HG03442 (cell line): Measurements from ENCODE around the gene ISM1.
A peak's percentile ranks its signal among the peaks of the same experiment; 100 is the strongest.

Experiments
- ATAC-seq: cut with Tn5 transposase; IDR thresholded peaks from one replicate; pipeline ENCODE4 v1.9.1; 2021; ENCODE audit warnings: mild to moderate bottlenecking, moderate library complexity; ENCODE audit not compliant: unreplicated experiment

The ISM1 gene

DNA sequence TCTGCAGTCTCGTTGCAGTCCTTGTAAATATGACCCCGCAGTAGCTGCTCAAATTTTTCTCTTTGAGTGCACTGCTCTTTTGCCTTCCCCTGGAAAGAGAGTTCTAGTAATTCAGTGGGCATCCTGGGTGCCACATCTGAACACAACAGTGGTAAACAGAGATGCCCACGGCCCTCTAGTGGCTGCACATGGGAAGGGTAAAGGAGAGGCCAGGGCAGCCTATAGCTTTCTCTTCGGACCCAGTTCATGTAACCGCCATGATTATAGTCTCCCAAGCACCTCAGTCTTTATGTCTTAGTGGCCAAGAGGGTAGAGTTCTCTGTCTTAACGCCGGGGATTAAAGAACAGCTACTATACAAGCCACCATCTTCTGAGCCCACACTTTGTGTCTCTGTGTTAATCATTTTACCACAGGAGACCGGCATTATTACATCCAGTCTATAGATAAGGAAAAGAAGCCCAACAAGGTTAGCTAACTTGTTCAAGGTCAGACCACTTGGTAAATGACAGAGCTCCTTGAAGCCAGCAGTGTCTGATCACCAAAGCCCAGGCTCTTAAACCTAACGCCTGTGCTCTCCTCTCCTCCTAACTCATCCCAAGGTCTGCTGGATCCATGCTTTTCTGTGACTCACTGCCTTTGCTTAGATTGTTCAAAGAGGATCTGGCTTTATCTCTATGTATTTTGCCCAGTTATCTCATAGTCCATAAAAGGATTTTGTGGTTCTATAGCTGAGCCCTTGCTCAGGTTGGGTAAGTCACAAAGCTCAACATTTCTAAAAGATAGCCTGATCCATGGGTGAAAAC lies 81.8 kb downstream of the ISM1 start:
- ATAC-seq, result peak; percentile 87

DNA sequence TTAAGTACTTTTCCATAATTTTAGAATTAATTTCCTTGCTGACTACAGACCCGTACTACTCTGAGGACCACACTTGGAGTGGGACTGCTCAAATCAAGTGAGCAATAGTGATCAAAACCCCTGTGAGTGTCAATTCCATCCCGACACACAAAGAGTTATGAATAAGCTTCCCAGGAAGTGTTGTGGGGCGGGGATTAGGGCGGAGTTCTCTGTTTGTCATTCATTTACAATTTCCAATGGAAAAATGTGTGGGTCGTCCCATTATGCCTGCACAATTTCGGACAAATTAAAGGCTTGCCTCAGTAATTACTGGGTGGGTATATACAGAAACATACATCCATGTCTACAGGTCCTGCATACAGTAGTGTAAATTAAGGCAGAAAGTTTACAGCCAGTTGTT lies 84.2 kb downstream of the ISM1 start:
- ATAC-seq, result no peak

DNA sequence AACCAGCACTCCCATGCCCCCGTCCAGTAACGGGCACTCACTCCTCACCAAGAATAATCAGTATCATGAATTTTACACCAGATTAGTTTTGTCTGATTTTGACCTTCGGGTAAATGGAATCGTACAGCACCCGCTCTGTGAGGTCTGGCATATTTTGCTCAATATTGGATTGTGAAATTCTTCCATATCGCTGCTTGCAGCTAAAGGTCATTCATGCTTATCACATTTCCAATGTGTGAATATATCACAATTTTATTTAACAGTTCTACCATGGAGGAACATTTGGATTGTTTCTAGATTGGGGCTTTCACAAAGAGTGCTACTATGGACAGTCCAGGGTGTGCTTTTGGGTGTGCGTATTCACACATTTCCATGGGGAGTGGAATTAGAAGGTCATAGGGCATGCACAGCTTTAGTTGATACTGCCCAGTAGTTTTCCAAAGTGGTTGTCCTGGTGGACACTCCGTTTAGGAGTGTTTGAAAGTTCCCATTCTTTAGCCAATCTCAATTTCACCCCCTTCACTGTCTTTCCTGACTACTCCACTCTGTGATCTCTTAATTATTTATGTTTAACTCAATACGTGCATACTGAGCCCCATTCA lies 86.6 kb downstream of the ISM1 start:
- no peak for ATAC-seq

DNA sequence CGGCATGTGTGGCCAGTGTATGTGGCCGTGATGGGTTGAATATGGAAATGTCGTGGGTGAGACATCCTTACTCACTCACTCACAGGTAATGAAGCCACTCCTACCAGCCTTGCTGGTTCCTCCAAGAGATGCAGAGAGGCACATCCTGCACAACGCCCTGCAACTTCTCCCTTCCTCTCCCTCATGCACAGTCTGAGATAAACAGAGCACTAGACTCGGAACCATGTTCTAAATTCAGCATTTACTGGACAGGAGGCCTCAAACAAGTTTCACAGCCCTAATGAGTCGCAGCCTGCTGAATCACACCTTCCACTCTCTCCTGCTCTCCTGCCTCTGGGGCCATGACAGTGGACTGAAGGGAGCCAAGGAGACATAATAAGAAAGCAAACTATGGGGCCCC lies 91.2 kb downstream of the ISM1 start:
- no peak for ATAC-seq

DNA sequence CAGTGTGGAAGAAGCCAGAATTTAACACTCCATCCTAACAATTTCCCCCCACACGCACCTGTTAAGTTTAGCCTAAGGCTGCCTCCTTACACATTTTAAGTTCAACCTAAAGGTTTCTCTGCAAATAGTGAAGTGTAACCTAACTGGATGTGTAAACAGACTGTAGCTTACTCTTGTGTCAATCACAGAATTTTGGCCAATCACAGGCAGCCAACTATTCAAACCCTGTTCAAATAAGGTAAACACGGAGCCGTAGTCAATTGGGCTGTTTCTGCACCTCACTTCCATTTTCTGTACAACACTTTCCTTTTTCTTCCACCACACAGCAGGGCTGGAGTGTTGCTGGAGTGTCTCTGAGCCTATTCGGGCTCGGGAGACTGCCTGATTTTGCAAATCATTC lies 92.1 kb downstream of the ISM1 start:
- no peak for ATAC-seq

DNA sequence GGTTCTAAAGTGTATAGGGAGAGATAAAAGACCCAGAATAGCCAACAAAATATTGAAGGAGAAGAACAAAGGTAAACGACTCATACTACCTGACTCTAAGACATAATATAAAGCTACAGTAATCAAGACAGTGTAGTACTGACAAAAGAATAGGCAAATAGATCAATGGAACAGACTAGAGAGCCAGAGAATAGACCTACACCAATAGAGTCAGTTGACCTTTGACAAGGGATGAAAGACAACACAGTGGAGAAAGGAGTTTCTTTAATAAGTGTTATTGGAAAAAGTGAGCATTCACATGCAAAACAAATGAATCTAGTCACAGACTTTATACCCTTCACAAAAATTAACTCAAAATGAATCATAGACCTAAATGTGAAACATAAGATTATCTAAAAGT lies 96.4 kb downstream of the ISM1 start:
- ATAC-seq, result no peak

DNA sequence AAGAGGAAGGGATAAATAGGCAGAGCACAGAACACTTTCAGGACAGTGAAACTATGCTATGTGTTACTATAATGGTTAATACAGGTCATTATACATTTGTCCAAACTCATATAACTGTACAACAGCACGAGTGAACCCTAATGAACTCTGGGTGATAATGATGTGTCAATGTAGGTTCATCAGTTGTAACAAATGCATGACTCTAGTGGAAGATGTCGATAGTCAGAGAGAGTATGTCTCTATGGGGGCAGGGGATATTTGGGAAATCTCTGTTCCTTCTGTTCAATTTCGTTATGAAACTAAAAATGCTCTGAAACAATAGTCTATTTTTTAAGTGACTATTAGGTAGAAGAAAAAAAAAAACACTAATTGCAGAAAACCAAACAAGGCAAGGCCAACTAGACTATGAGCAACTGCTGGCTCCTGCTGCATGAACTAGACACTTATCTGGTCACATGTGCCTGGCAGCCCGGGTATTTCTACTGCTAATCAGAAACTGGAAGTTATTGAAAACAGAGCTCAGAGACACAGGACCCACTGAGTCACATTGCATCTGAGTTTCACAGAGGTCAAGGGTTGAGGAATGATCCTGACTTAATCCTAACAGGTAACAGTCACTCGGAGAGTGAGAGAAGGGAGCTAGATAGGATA lies 97.9 kb downstream of the ISM1 start:
- no peak for ATAC-seq

DNA sequence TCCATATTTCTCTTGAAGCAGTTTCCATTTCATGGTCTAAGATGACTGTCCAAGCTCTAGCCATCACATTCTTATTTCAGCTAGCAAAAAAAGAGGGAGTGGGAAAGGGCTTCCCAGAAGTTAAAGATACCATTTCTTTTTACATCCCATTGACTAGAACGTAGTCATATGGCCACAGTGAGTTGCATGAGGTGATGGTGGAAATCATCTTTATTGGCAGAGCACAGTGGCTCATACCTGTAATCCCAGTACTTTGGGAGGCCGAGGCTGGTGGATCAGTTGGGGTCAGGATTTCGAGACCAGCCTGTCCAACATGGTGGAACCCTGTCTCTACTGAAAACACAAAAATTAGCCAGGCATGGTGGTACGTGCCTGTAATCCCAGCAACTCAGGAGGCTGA lies 99.6 kb downstream of the ISM1 start:
- ATAC-seq, result no peak

DNA sequence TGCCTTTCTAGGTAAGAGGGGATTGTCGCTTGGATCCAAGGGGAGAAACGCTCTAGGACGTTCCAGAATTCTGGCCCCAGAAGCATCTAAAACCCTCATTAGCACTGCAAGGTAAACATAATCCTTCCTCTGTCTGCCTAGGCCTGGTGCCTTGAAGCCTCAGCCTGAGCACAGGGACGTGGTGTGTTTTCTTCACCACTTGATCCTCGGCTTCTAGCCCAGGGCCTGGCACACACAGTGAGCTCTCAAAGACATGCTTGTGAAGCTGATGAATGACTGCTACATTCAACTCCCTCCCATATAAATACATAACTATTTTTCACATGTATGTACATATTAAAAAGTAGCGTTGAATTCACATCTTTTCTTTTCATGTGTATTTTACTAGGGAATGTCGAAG lies 100.3 kb downstream of the ISM1 start:
- ATAC-seq, result no peak

DNA sequence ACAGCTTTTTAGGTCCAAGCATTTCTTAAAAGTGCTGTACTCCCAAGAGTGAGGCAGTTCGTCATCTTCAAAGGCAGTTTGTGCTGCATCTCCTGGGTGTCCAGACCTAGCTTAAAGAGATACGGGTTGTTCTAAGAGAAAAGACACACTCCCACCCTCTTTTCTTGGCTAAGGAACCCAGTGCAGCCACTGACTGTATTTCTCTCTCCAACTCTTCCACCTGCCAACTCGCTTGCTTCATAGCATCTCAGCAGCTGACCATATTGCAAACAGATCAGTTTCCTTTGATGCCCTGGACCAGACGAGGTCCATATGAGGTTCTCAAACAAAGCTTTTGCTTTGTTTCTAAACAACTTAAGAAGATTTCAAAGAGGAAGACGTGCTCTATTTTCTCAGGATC lies 101.1 kb downstream of the ISM1 start:
- no peak for ATAC-seq

DNA sequence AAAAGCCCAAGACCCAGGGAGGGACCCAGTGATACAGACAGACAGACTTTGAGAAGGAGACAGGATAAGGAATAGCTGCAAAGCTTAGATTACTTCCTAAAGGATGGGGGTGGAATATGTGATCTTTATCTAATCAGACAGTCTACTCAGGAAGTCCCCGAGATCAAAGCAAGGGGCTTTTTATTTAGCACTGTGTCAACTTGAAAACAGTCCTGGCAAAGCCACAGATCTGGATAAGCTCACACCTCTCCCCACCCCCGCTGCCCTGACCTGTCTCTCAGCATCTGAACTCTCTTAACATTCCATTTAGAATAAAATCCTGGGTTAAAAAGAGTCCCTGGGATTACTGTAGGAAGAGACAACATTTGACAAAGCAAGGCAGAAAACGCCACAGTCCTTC lies 101.5 kb downstream of the ISM1 start:
- ATAC-seq, result no peak

DNA sequence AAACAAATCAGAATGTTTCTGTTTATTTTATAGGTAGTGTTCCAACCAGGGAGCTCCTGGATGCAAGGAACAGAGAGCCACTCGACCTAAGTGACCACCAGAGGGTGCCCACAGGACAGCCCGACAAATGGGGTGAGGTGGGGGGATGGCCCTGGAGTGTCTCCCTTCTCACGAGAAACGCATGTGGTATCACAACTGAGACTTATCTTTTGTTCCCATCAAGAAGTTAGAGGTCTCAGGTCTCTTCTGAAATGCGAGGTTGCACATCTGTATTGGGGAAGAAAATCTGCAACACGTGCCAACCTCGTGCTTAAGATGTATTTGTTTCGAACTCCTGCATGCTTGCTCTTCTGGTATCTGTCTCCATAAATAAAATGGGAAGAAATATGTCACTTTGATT lies 104.0 kb downstream of the ISM1 start:
- peak; percentile 48 for ATAC-seq

DNA sequence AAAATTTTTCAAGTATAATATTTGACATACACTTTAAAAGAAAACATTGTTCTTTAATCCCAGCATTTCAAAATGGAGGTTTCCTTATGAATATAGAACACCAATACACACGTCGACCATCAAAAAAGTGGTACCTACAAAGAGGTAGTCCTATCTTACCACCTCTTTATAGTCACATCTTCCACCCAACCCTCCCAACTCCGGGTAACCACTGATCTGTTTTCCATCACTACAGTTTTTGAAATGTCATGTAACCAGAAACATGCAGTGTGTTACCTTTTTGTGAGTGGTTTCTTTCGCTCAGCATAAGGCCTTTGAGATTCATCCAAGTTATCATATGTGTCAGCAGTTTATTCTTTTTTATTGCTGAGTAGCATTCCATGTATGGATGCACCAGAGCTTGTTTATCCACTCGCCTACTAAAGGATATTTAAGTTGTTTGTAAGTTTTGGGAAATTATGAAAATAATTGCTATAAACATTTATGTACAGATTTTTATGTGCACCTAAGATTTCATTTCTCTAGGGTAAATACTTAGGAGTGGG lies 104.8 kb downstream of the ISM1 start:
- no peak for ATAC-seq

DNA sequence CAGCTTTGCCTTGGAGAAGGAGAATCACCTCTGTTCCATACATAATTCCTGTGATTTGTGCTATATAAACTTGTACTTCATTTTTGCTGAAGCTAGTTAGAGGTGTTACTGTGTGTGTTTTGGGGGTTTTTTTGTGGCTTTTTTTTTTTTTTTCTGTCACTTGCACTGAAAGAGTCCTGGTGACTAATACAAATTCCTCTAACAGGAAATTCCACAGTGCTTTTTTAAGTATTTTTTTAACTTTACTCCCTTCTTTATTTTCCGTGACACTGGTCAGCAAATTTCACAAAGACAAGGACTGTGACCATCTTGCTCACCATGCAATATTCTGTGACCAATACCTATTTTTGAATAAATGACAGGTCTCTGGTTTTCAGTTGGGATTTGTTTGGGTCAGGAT lies 110.5 kb downstream of the ISM1 start:
- no peak for ATAC-seq

DNA sequence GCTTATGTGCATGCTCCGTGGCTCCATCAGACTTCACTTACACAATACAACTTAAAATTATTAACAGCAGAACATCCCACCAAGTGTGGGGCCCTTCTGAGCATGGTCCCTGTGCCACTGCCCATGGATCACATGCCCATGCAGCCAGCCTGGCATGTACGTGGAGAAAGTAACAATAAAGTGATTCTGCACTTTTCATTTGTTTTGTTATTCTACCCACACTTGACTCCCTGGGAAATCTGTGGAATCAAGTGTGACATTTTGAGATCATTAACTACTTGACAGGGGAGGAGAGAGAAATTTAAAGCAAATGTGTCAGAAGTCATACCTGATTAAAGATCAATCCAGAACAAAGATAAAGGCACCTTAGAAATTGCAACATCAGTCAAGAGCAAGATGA lies 112.0 kb downstream of the ISM1 start:
- no peak for ATAC-seq

DNA sequence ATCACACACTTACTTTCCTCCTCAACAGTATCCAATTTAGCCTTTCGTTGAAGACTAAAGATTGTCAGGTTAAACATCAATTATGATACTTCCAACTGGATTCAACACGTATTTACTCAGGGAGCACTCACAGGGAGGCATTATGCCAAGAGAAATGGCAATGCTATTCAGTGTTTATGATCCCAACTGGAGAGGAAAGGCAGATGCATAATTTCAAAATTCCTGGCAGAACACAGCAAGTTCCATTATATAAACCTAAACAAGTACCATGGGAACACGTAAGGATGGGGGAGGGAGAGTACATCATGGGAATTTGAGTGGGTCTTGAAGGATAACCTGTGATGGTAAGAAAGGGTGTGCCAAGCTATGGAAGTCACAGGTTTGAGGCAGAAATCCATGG lies 112.7 kb downstream of the ISM1 start:
- no peak for ATAC-seq

DNA sequence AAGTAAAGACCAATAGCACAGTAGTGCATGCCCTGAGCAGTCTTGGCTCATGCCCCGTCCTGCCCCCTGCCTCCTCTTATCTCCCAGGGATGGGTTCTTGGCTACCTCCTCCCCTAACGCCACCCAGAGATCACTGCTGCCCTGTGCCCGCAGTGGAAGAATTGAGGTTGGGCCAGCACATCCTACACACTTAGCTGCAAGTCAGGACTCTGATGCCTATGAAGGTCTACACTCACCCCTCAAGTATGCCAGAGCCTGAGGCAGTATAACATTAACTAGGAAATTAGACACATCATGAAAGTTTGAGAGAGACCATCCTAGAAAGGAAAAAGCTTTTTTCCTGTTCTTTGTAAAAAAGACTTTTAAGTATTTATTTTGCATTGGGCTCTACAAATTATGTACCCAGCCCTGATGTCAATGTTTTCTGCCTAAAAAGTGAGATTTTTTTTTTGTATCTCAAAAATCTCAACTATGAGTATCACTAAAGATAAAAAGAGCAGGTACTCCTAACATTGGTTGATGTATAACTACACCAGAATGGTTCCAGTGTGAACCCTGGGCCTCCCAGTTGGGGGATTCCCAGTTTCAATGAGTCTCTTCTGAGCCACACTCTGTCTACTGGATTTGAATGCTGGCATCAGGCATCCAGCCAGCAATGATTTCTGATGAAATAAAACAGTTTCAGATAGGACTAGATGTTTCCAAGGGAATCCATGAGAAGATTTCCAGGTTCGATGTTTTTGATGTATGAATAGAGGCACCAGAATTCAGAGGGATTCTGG lies 115.4 kb downstream of the ISM1 start:
- peak; percentile 62 for ATAC-seq

DNA sequence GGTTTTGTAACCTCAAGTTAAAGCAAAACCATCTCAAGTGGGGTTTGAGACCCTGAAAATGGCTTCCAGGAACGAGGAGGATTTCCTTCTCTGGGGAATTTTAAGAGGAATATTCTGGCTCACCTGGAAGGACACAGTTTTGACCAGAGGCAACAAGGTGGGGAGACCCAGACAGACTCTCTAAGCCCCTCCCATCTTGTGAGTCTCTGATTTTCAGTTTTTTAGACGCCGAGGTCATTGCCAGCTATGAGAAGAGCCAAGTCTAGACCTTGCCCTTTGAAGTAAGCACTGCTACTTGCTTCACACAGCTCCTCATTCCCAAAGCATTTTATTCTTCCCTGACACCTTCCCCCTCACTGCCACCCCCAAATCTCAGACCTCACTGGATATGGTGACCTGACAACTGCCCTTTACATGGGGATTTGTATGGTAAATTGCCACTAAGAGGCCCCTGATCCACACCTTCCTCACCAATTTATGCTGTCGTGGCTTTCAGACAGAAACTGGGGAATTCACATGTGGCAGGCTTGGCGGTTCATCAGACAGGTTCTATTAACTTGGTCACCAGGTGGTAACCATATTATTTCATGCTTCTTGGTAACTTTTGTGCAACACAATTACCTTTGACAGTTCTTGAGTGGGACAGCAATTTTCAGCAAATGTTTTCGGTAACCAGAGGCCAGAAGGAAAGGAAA lies 116.2 kb downstream of the ISM1 start:
- ATAC-seq, result no peak

DNA sequence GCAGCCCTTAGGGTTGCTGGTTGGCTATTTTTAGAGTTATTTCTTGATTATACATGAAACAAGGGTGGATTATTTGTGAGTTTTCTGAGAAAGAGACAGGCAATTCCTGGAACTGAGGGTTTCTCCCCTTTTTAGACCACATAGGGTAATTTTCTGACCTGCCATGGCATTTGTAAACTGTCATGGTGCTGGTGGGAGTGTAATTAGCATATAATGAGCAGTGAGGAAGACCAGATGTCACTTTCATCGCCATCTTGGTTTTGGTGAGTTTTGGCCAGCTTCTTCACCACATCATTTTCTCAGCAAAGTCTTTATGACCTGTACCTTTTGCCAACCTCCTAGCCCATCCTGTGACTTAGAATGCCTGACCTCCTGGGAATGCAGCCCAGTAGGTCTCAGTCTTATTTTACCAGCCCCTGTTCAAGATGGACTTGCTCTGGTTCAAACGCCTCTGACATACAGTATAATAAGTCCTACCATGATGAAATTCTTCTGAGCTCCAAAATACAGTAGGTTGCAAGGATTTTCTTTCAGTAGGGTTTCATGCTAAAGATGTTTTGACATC lies 117.1 kb downstream of the ISM1 start:
- ATAC-seq, result no peak

DNA sequence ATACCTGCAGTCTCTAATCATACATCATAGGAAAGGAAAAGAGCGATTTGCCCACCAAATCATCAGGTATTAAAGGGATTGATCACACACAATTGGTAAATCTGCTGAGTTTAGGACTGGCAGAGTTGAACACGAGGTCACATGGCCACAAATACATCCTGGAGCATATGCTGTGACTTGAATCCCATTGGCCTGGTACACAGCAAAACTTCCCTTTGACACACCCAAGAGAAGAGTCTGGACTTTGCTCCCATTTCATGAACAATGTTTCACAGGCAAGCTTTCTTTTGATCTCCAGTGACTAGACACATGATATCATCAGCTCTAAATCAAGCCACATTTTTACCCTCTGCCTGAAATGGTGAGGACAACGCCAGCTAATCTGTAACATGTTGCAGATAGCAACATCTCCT lies 117.9 kb downstream of the ISM1 start:
- ATAC-seq, result no peak
